NCI-H748 treated with DMSO at 0.1 percent for 48 hours (cell line): ENCODE results near the gene KCNG2.
A peak's percentile ranks its signal among the peaks of the same experiment; 100 is the strongest.
"Not testable (repeated sequence)": the region's sequence is repeated elsewhere in the genome, so short reads cannot be mapped to it uniquely, and the experiment has no call there.

Source experiments
- DNase-seq: peaks from one replicate; lab custom pipeline; 2025; lab: John Stamatoyannopoulos, UW

The KCNG2 gene, protein sequence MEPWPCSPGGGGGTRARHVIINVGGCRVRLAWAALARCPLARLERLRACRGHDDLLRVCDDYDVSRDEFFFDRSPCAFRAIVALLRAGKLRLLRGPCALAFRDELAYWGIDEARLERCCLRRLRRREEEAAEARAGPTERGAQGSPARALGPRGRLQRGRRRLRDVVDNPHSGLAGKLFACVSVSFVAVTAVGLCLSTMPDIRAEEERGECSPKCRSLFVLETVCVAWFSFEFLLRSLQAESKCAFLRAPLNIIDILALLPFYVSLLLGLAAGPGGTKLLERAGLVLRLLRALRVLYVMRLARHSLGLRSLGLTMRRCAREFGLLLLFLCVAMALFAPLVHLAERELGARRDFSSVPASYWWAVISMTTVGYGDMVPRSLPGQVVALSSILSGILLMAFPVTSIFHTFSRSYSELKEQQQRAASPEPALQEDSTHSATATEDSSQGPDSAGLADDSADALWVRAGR

DNA sequence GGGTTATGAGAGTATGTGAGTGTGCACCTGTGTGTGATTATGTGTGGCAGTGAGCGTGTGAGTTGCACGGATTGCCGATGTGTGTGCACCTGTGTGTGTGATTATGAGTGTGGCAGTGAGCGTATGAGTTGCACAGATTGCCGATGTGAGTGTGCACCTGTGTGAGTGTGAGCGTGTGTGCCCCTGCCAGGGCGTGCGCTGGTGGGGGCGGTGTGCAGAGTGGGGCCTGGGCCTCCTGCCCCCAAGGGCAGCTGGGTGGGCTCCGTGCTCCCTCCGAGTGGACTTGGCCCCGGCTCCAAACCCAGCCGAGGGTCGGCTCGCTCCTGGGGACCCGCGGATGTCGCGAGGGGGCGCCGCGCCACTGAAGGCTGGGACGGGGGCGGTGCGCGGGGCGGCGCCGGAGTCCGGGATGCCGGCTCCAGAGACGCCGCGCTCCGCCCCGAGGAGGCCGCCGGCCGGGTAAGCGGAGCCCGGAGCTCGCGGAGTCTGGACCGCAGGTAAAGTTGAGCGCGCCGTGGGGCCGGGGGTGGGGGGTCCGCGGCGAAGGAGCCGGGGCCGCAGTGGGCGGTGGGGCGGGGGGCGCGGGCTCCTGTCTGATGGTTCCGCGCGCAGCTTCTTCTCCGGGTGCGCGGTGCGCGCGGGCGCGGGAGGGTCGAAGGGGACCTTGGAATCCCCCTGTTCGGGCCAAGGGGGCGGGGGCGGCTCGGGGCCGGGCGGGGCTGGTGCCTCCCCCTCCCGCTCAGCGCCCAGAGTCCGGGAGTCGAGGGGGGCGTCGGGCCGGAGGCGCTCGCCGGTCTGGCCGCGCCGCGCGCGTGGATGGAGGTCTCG, at the start of gene KCNG2:
TSS of gene KCNG2 (plus strand) at position 421 of the 828 bp plus-strand sequence. CDS start 65,730 bp downstream, outside the sequence.
- peak; percentile 34 for DNase-seq

DNA sequence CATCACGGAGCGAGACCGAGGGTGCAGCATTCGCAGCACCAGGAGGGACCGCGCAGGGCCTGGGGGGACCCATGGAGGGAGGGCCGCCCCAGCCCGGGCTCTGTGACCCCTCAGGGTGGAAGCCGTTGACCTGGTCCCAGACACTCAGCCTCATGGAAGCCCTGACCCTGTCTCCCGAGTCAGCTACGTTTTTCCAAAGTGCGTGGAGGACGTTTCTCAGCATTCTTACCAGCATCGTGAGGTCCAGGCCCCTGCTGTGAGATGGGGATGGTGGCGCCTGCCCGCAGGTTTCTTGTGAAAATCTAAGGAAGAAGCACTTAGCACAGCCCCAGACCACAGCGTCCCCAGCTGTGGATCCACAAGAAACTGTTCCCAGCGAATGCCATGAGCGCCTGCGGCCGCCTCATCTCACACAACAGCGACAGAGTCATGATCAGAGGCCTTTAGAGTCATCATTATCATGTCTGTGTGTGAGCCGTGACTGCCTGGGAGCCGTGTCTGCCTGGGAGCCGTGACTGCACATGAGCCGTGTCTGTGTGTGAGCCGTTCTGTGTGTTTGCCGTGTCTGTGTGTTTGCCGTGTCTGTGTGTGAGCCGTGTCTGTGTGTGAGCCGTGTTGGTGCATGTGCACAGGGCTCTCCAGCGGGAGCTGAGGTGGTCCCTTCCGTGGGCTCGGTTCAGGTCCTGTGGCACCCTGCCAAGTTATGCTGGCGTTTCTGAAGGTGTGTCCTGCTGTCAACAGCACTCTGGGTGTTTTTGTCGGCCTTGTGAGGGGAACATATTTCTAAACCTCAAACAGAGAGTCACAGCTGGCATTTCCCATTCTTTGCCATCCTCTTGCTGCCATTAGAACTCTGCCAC, 49.2 kb upstream of the KCNG2 start:
- DNase-seq, result no peak

DNA sequence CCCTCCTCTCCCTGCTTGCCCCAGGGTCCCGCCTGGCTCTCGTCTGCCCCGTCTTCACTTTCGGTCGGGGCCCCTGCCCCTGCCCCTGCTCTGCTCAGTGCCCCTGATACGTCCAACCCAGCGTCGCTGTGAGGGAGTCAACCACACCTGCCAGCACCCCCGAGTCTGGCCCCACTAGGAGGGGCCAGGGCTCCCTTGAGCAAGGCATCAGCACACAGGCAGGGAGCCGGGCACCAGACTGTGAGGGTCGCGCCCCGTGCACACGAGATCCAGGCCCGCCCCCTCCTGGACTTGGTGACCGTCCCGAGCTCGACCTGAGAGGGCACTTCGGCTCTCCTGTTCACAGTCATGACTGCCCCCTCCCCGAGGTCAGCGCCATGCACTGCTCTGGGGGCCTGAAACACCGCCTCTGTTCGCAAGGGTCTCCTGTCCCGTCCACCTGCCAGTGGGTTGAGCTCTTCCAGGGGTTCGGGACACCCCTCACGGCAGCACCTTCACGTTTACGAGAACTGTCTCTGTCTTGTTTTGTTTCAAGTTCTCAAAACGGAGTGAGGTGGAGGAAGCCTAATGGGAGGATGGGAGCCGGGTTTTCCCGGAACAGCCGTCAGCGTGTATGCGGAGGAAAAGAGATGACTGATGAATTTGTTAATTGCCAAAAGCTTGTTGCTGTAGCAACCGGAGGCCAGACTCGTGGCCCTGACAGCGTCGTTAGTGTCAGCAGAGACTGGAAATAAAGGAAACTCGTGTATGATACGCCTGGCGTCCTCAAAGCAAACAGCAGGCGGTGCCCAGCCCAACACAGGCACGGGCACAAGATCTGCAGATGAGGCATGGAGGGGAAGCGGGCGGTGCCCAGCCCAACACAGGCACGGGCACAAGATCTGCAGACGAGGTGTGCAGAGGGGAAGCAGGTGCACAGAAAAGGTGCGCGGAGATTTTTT, 48.2 kb upstream of the KCNG2 start:
- peak; percentile 75 for DNase-seq

DNA sequence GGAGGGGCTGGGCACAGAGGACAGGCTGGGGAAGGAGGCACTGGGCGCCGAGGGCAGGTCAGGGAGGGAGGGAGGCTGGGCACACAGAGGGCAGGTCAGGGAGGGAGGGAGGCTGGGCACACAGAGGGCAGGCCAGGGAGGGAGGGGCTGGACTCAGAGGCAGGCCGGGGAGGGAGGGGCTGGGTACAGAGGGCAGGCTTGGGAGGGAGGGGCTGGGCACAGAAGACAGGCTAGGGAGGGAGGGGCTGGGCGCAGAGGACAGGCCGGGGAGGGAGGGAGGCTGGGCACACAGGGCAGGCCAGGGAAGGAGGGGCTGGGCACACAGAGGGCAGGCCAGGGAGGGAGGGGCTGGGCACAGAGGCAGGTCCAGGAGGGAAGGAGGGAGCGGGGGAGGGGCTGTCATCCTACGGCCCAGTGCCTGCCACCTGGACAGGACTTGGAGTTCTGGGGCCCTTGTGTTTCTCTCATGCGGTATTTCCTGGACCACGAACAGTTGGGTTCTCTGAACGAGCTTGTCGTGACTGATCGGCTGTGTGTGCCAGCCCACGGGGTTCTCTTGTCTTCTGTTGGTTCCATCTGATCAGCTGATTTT, 46.7 kb upstream of the KCNG2 start:
- no peak for DNase-seq

DNA sequence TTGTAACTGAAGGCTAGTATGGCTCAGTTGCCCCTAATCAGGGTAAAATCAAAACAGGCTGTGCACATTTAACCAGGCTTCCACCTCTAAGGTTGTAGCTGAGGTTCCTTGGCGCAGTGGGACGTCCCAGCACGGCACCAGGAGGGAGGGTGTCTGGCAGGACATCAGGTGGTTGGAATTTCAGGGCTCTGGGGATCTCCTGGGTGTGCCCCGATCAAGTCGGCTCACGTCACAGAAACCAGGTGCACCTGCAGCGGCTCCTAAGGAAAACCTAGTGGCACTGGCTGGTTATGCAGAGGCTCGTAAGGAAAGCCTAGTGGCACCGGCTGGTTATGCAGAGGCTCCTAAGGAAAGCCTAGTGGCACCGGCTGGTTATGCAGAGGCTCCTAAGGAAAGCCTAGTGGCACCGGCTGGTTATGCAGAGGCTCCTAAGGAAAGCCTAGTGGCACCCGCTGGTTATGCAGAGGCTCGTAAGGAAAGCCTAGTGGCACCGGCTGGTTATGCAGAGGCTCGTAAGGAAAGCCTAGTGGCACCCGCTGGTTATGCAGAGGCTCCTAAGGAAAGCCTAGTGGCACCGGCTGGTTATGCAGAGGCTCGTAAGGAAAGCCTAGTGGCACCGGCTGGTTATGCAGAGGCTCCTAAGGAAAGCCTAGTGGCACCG, 45.7 kb upstream of the KCNG2 start:
- not testable (repeated sequence) for DNase-seq

DNA sequence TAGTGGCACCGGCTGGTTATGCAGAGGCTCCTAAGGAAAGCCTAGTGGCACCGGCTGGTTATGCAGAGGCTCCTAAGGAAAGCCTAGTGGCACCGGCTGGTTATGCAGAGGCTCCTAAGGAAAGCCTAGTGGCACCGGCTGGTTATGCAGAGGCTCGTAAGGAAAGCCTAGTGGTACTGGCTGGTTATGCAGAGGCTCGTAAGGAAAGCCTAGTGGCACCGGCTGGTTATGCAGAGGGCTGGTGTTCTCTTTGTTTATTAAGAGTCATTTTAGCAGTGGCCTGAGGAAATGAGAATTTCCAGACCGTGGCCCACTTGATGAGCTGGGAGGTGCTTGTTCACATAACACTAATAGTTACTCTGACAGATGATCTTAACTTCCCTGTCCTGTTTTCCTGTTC, 44.8 kb upstream of the KCNG2 start:
- not testable (repeated sequence) for DNase-seq

DNA sequence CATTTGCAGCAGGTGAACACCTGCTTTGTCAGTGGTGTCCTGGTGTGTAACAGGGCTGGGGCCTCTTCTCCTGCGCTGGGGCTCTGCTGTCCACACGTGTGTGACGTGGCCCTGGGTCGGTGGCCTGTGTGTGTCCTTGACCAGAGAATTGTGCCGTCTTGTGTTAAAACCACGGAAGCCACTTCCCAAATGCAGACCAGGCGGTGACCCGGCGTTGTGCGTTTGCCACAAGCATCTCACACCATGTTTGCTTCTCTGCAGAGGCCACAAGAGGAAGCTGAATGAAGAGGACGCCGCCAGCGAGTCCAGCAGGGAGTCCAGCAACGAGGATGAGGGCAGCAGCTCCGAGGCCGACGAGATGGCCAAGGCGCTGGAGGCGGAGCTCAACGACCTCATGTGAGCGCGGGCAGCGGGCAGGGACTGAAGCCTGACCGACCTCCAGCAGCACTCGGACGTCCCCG, 44.3 kb upstream of the KCNG2 start:
- no peak for DNase-seq

DNA sequence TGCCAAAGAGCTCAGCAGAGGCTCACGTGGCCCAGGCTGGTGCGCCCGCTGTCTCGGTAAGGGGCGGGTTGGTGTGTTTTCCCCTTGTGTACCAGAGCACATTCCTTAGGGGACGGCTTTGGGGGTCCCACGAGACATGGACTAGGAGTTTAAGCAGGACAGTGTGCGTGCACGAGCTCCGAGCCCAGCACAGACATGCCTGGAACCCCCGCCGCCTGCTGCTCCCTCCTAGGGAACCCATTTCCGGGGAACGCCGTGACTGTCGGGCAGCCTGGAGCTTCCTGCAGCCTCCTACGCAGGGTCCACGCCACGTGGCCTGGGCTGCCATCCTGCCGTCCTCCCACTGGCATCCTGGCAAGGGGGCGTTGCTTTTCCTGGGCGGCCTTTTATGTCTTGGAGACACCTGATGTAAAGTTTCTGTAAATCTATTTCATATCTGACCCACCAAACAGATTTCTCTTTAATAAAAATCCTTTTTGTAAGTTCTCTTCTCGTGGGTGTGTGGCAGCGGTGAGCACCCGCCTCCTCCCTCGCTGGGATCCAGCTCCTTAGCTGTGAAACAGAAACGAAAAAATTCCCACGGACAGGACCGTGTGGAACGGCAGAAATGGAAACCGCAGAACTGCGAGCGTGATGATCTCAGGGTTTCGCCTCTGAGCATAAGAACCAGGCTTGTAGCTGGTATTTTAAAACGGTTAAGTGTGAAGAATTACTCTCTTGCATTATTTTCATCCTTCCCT, 43.5 kb upstream of the KCNG2 start:
- no peak for DNase-seq

DNA sequence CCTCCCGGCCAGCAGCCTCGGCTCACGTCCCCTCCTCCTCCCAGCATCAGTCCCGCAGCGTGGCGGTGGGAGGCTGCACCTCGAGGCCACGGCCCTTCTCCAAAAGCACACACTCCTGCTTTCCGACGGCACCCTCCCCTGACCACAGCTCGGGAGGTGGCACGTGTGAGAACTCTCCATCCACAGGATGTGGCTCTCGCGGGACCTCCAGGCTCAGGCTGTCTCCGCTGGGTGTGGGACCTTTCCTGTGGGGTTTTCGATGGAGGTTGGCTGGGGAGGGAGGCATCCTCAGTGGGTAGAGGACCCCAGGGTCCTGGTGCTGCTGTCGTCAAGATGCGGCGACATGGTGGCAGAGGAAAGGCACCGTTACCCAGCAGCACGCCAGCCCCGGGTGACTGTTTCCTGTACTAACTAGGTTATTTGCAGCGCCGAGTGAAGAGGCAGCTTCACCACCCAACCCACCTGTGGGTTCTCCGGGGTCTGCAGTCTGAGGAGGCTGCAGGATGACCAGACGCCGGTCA, 42.8 kb upstream of the KCNG2 start:
- no peak for DNase-seq

DNA sequence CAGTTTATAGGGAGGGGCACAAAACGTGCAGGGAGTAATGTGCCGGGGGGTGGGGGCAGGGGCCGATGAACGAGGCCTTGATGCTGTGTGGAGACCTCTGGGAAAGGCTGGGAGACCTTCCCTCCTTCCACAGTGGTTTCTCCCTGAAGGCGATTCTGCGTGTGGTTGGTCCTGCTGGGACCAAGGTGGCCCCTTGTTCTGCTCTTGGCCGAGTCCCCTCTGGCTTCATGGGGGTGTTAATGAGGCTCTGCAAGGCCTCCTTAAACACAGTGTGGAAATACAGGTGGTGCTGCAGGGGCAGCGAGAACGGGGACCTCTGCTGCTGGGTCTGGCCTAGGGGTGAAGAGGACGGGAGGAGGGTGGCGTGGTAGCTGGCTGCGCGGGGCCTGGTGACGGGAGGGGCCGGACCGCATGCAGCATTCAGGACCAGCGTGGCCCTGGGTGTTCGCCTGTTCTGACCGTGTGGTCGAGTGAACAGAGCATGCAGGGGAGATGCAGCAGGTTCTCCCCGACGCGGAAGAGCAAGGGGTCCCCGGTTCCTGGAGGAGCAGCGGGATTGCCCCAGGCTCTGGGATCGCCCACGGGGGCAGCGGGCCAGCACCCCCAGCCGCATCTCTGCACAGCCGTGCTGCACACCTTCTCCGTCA, 42.1 kb upstream of the KCNG2 start:
- no peak for DNase-seq

DNA sequence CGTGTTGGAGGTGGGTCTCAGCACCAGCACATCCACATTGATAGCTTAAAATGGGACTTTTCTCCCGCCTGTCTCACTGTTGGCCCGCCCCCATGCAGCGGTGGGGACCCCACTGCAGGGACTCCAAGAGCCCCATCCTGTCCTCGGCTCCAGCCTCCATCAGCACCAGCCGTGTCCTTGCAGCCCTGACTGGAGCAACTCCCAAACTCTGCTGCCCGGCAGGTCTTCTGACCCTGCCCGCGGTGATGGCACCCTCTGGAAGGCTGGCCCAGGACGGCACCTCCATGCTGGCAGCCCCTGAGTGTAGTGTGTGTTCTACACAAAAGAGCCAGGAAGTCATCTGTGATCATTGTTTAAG, 41.6 kb upstream of the KCNG2 start:
- no peak for DNase-seq

DNA sequence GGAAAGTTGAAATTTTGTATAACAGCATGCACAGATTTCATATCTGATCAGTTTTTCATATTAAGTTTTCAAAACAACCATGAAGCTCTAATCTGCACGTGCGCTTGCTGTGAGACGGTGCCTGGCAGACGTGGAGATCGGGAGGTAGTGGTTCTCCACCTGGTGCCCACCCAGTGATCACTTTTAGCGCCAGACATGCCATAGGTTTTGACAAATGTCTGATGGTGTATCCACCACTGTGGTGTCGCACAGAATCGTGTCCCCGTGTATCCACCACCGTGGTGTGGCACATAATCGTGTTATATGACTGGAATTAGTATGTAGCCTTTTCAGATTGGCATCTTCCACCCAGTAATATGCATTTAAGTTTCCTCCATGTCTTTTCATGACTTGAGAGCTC, 40.9 kb upstream of the KCNG2 start:
- no peak for DNase-seq

DNA sequence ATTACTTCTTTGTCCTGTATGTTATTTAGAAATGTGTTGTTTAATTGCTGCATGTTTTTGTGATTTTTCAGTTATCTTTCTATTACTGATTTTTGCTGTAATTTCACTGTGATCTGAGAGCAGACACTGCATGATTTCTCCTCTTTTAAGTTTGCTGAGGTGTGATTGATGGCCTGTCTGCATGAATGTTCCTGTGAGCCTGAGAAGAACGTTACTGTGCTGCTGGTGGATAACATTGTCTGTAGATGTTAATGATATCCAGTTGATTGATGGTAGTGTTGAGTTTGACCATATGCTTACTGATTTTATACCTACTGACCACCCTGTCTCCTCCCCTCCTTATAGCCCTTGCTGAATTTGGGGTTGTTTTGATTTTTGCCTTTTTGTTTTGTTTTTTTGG, 37.4 kb upstream of the KCNG2 start:
- no peak for DNase-seq

DNA sequence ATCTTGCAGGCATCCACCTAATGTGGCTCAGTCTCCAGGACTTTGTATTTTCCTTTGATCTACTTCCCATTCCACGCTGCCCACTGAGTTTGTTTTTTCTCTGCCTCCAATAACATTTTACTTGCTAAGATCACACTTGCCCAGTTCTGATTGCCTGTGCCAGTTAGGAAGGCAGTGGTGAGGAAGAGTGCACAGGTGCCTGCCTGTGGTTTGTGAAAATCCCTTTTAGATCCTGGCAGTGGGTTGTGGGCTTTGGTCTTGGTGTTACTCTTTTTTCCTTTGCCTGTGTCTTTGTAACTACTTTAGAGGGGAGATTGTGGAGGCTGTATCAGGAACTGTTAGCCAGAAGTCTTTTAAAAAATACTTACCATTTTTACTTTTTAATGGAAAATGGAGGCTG, 36.9 kb upstream of the KCNG2 start:
- no peak for DNase-seq

DNA sequence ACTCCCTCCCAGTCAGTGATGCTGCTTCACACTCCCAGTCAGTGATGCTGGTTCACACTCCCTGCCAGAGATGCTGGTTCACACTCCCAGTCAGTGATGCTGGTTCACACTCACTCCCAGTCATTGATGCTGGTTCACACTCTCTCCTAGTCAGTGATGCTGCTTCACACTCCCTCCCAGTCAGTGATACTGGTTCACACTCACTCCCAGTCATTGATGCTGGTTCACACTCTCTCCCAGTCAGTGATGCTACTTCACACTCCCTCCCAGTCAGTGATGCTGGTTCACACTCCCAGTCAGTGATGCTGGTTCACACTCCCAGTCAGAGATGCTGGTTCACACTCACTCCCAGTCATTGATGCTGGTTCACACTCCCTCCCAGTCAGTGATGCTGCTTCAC, 34.3 kb upstream of the KCNG2 start:
- no peak for DNase-seq

DNA sequence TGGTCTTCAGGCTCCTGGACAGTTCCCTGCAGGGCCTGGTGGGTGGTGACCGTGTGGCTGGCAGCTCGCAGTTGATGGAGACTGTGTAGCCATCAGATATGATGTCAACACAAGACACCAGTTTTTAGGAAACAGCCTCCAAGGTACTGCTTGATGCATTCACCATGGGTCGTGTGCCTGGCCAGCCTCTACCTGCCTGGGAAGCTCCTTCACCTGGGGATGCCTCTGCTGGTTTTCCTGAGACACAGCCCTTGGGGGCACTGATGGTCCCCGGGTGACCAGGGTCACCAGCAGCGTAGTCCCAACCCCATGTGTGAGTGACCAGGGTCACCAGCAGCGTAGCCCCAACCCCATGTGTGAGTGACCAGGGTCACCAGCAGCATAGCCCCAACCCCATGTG, 33.6 kb upstream of the KCNG2 start:
- DNase-seq, result no peak

DNA sequence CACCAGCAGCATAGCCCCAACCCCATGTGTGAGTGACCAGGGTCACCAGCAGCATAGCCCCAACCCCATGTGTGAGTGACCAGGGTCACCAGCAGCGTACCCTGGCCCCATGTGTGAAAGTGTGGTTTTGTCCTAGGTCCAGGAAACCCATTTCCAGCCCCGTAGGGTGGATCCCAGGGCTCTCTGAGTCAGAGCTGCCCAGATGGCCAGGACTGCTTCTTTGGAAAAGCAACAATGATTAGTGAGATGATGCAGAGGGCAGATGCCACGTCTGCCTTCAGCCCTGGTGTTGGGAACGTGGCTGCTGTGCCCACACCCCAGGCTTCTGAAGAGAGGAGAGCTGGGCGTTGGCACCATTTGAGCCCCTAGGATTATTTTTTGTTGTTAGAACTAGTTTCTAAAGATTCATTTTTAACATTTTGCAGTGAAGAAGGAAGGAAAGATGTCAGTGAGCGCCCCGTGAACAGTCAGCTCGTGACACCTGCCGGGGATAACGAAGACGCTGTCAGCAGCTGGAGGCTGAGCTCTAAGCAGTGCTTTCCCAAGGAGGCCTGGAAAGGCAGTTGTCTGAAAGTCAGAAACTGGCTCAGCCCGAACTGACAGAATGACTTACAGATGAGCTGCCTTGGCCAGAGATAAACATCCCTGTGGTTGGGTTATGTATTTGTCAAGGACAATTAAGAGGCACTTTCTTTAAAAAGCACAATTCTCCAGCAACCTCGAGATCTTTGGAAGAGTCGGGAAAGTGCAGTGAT, 32.1 kb upstream of the KCNG2 start:
- no peak for DNase-seq

DNA sequence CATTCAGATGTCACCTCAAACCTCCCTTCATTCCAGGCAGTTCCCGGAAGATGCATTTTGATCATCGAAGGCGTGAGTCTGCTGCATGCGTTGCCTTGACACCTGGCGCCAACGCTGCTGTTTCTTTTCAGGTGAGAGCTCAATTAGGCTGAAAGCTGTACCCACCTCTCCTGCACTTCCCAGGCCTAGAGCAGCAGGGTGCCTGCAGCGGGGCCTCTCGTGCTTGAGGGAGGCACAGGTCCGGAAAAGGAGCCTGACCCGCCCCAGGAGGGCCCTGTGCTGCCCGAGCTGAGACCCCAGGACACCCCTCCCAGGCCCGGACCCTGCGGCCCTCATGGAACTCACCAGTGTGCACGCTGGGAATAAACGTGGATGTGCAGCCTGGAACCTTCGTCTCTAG, 31.4 kb upstream of the KCNG2 start:
- peak; percentile 55 for DNase-seq
